Activated CD4-positive, alpha-beta T cell treated with anti-CD3 and anti-CD28 coated beads, Interleukin-2, amount 10 ng/mL, durations not matched to agents 7 days and 5 days (primary cell): ENCODE measurements around the gene HLA-C. TPM values are rescaled to one million over a fixed set of nuclear protein-coding genes. Genes with fewer than 3 reads are reported as not detected.
A peak's percentile ranks its signal among the peaks of the same experiment; 100 is the strongest.

ENCODE experiments used
- CTCF ChIA-PET: fragments of 350-600 bp; sonication (Branson Sonifier 250); formaldehyde crosslinking; loops from one replicate; lab custom pipeline; 2021; ENCODE audit warnings: antibody characterized with exemption; lab: Charles Lee
- POLR2A ChIA-PET: fragments of 350-600 bp; sonication (Branson Sonifier 250); formaldehyde crosslinking; loops from one replicate; lab custom pipeline; 2021; ENCODE audit warnings: antibody characterized with exemption; lab: Charles Lee
- DNase-seq: peaks from one replicate; pipeline ENCODE4 v3.0.0-alpha.2; 2020
- H3K27ac Mint-ChIP-seq: one replicate; pipeline ENCODE4 v1.8.0; 2021; ENCODE audit warnings: mild to moderate bottlenecking, moderate library complexity, mixed read lengths
- H3K27me3 Mint-ChIP-seq: one replicate; pipeline ENCODE4 v1.8.0; 2021; ENCODE audit warnings: mixed read lengths
- H3K36me3 Mint-ChIP-seq: one replicate; pipeline ENCODE4 v1.8.0; 2021; ENCODE audit warnings: low read depth, mixed read lengths
- H3K4me1 Mint-ChIP-seq: one replicate; pipeline ENCODE4 v1.8.0; 2021; ENCODE audit warnings: mixed read lengths
- H3K4me3 Mint-ChIP-seq: one replicate; pipeline ENCODE4 v1.8.0; 2021; ENCODE audit warnings: mild to moderate bottlenecking, moderate library complexity, mixed read lengths
- H3K9me3 Mint-ChIP-seq: one replicate; pipeline ENCODE4 v1.8.0; 2021; ENCODE audit warnings: mixed read lengths
- total RNA-seq, 2 experiments: library from RNA; stranded (reverse); gene quantifications; one replicate each; pipeline ENCODE4 v1.2.3, GENCODE V29; 2021

Gene HLA-C
- total RNA-seq = 1,000 to 10,000 TPM; 1,296 to 1,446 TPM

- H3K4me1 Mint-ChIP-seq = peaks cover 50% of the 10 kb centered on the region
- H3K9me3 Mint-ChIP-seq = no peaks in the 10 kb centered on the region
- DNase-seq = peak; percentile 95
- ChIA-PET POLR2A (no interaction called here), CTCF (interaction anchor here (1.2 kb wide), 1 partner anchor 95 kb away, joined by 3 read pairs; no protein-coding TSS in a partner anchor)
- peaks cover 10% of the 10 kb centered on the region for H3K27me3 Mint-ChIP-seq
- H3K27ac Mint-ChIP-seq = peak within 1 kb of the TSS; percentile 100
- H3K4me3 Mint-ChIP-seq = peak within 1 kb of the TSS; percentile 87
- peaks cover 49% of the 10 kb centered on the region for H3K36me3 Mint-ChIP-seq
Measured at GRCh38 chr6:31271641-31272357, at the start of gene HLA-C. TSS of gene HLA-C (minus strand) at chr6:31272092. CDS start at chr6:31272071, 21 bp downstream.

GRCh38 chr6:31321005-31321707 lies 49.3 kb upstream of the HLA-C start:
- POLR2A ChIA-PET = no interaction called here
- H3K36me3 Mint-ChIP-seq = no peaks in the 10 kb centered on the region
- H3K4me3 Mint-ChIP-seq = no peak overlapping the region
- CTCF ChIA-PET = interaction anchor here (1.0 kb wide), 1 partner anchor 12 kb away, joined by 3 read pairs; no protein-coding TSS in a partner anchor
- H3K4me1 Mint-ChIP-seq = no peaks in the 10 kb centered on the region
- H3K27me3 Mint-ChIP-seq = peaks cover 68% of the 10 kb centered on the region
- H3K9me3 Mint-ChIP-seq = peaks cover 4% of the 10 kb centered on the region
- no peak for DNase-seq
- no peak overlapping the region for H3K27ac Mint-ChIP-seq

GRCh38 chr6:31317036-31317435 lies 45.1 kb upstream of the HLA-C start:
- H3K27ac Mint-ChIP-seq = no peak overlapping the region
- no peaks in the 10 kb centered on the region for H3K36me3 Mint-ChIP-seq
- peaks cover 65% of the 10 kb centered on the region for H3K27me3 Mint-ChIP-seq
- CTCF ChIA-PET = no interaction called here
- no peaks in the 10 kb centered on the region for H3K9me3 Mint-ChIP-seq
- POLR2A ChIA-PET = no interaction called here
- H3K4me1 Mint-ChIP-seq = no peaks in the 10 kb centered on the region
- no peak overlapping the region for H3K4me3 Mint-ChIP-seq
- DNase-seq = no peak

- Mint-ChIP-seq H3K4me3 (no peak overlapping the region), H3K27ac (no peak overlapping the region), H3K4me1 (peaks cover 2% of the 10 kb centered on the region), H3K27me3 (peaks cover 41% of the 10 kb centered on the region), H3K9me3 (no peaks in the 10 kb centered on the region), H3K36me3 (peaks cover 2% of the 10 kb centered on the region)
- DNase-seq = no peak
- ChIA-PET CTCF (interaction anchor here (1.2 kb wide), 1 partner anchor 57 kb away, joined by 3 read pairs; no protein-coding TSS in a partner anchor), POLR2A (no interaction called here)
Measured at GRCh38 chr6:31309641-31310040, 37.7 kb upstream of the HLA-C start.

- Mint-ChIP-seq H3K36me3 (peaks cover 2% of the 10 kb centered on the region), H3K4me1 (peaks cover 2% of the 10 kb centered on the region), H3K4me3 (no peak overlapping the region), H3K9me3 (no peaks in the 10 kb centered on the region), H3K27me3 (peaks cover 40% of the 10 kb centered on the region), H3K27ac (no peak overlapping the region)
- no peak for DNase-seq
- ChIA-PET CTCF (interaction anchor here (0.9 to 2.0 kb wide), 4 partner anchors 11 to 56 kb away, joined by 3 to 8 read pairs (median 3); no protein-coding TSS in a partner anchor), POLR2A (interaction anchor here (0.8 kb wide), 1 partner anchor 178 kb away, joined by 3 read pairs; no protein-coding TSS in a partner anchor)
Measured at GRCh38 chr6:31308845-31309175, 36.9 kb upstream of the HLA-C start.

GRCh38 chr6:31308050-31308844 lies 36.4 kb upstream of the HLA-C start:
- Mint-ChIP-seq H3K36me3 (peaks cover 2% of the 10 kb centered on the region), H3K4me3 (peak overlapping the region; percentile 57), H3K27me3 (peaks cover 44% of the 10 kb centered on the region), H3K9me3 (no peaks in the 10 kb centered on the region), H3K4me1 (peaks cover 2% of the 10 kb centered on the region), H3K27ac (peak overlapping the region; percentile 58)
- peak; percentile 50 for DNase-seq
- POLR2A ChIA-PET = interaction anchor here (0.8 kb wide), 1 partner anchor 177 kb away, joined by 3 read pairs; no protein-coding TSS in a partner anchor
- CTCF ChIA-PET = interaction anchor here (0.9 to 2.0 kb wide), 4 partner anchors 11 to 55 kb away, joined by 3 to 8 read pairs (median 3); no protein-coding TSS in a partner anchor

- peaks cover 44% of the 10 kb centered on the region for H3K27me3 Mint-ChIP-seq
- H3K4me1 Mint-ChIP-seq = peaks cover 2% of the 10 kb centered on the region
- H3K4me3 Mint-ChIP-seq = no peak overlapping the region
- POLR2A ChIA-PET = no interaction called here
- CTCF ChIA-PET = interaction anchor here (2.0 kb wide), 1 partner anchor 10 kb away, joined by 8 read pairs; no protein-coding TSS in a partner anchor
- no peak overlapping the region for H3K27ac Mint-ChIP-seq
- H3K36me3 Mint-ChIP-seq = peaks cover 2% of the 10 kb centered on the region
- H3K9me3 Mint-ChIP-seq = no peaks in the 10 kb centered on the region
- no peak for DNase-seq
Measured at GRCh38 chr6:31307669-31308049, 35.8 kb upstream of the HLA-C start.

- no peak overlapping the region for H3K27ac Mint-ChIP-seq
- H3K4me3 Mint-ChIP-seq = no peak overlapping the region
- H3K4me1 Mint-ChIP-seq = peaks cover 2% of the 10 kb centered on the region
Measured at GRCh38 chr6:31305703-31306219, 33.9 kb upstream of the HLA-C start.

GRCh38 chr6:31304683-31305082 lies 32.8 kb upstream of the HLA-C start:
- DNase-seq = no peak
- no peak overlapping the region for H3K27ac Mint-ChIP-seq
- peaks cover 2% of the 10 kb centered on the region for H3K4me1 Mint-ChIP-seq
- ChIA-PET POLR2A (no interaction called here), CTCF (interaction anchor here (0.9 to 2.0 kb wide), 4 partner anchors 8 to 72 kb away, joined by 3 to 8 read pairs (median 4); no protein-coding TSS in a partner anchor)
- H3K4me3 Mint-ChIP-seq = no peak overlapping the region
- H3K36me3 Mint-ChIP-seq = peaks cover 2% of the 10 kb centered on the region
- H3K27me3 Mint-ChIP-seq = peaks cover 29% of the 10 kb centered on the region
- H3K9me3 Mint-ChIP-seq = no peaks in the 10 kb centered on the region

More at GRCh38 chr6:31305703-31306219, 33.9 kb upstream of the HLA-C start:
- Mint-ChIP-seq H3K27me3 (peaks cover 36% of the 10 kb centered on the region), H3K9me3 (no peaks in the 10 kb centered on the region), H3K36me3 (peaks cover 2% of the 10 kb centered on the region)
- POLR2A ChIA-PET = no interaction called here
- DNase-seq = no peak
- CTCF ChIA-PET = interaction anchor here (0.7 to 2.0 kb wide), 2 partner anchors 12 to 61 kb away, joined by 3 to 8 read pairs; no protein-coding TSS in a partner anchor

- POLR2A ChIA-PET = no interaction called here
- no peaks in the 10 kb centered on the region for H3K4me1 Mint-ChIP-seq
- no peak overlapping the region for H3K27ac Mint-ChIP-seq
- no peaks in the 10 kb centered on the region for H3K9me3 Mint-ChIP-seq
- no peak for DNase-seq
- no peak overlapping the region for H3K4me3 Mint-ChIP-seq
- CTCF ChIA-PET = interaction anchor here (1.2 kb wide), 1 partner anchor 47 kb away, joined by 3 read pairs; no protein-coding TSS in a partner anchor
- H3K27me3 Mint-ChIP-seq = peaks cover 46% of the 10 kb centered on the region
- no peaks in the 10 kb centered on the region for H3K36me3 Mint-ChIP-seq
Measured at GRCh38 chr6:31300797-31301196, 28.9 kb upstream of the HLA-C start.

GRCh38 chr6:31299947-31300346 lies 28.1 kb upstream of the HLA-C start:
- Mint-ChIP-seq H3K27me3 (peaks cover 52% of the 10 kb centered on the region), H3K4me1 (no peaks in the 10 kb centered on the region), H3K27ac (no peak overlapping the region), H3K9me3 (no peaks in the 10 kb centered on the region), H3K36me3 (no peaks in the 10 kb centered on the region), H3K4me3 (no peak overlapping the region)
- ChIA-PET CTCF (interaction anchor here (0.6 to 1.2 kb wide), 2 partner anchors 47 to 386 kb away, joined by 3 read pairs; partner anchors contain the start of gene VARS2), POLR2A (interaction anchor here (0.7 kb wide), 1 partner anchor 34 kb away, joined by 3 read pairs; no protein-coding TSS in a partner anchor)
- DNase-seq = no peak

GRCh38 chr6:31299511-31299910 lies 27.6 kb upstream of the HLA-C start:
- ChIA-PET CTCF (no interaction called here), POLR2A (no interaction called here)
- Mint-ChIP-seq H3K4me3 (no peak overlapping the region), H3K36me3 (no peaks in the 10 kb centered on the region), H3K9me3 (no peaks in the 10 kb centered on the region), H3K27ac (no peak overlapping the region), H3K4me1 (no peaks in the 10 kb centered on the region), H3K27me3 (peaks cover 54% of the 10 kb centered on the region)
- no peak for DNase-seq
